Measurements from ENCODE around the gene GPN2. TPM values are rescaled to one million over a fixed set of nuclear protein-coding genes. Genes with fewer than 3 reads are reported as not detected.
"Not testable (repeated sequence)": the region's sequence is repeated elsewhere in the genome, so short reads cannot be mapped to it uniquely, and the experiment has no call there.

Gene GPN2
- total RNA-seq, 2 donors from 2014 or later: 32.6 to 38.5 TPM

GRCh38 chr1:26838474-26839338, 51.4 kb downstream of the GPN2 start:
- H3K9me3 Mint-ChIP-seq: no peaks in the 10 kb centered on the region
- no peaks in the 10 kb centered on the region for H3K4me1 ChIP-seq (ENCODE audit: control insufficient read depth, insufficient read depth, low read length)

GRCh38 chr1:26837665-26838064, 52.4 kb downstream of the GPN2 start:
- 87 to 94% methylated on average over 4 to 5 of the region's 5 CpGs for WGBS, 2 experiments (ENCODE audit: insufficient coverage in 1 of 2, insufficient read length in 1 of 2)
- not testable (repeated sequence) for H3K9me3 ChIP-seq (ENCODE audit: control insufficient read depth, low read length); H3K27me3 ChIP-seq (ENCODE audit: control insufficient read depth, insufficient read depth, low read length, poor library complexity, severe bottlenecking); H3K4me1 ChIP-seq (ENCODE audit: control insufficient read depth, insufficient read depth, low read length); H3K9ac ChIP-seq (ENCODE audit: extremely low read depth, low read length, poor library complexity, severe bottlenecking); H3K4me1 Mint-ChIP-seq; H3K27me3 Mint-ChIP-seq (ENCODE audit: insufficient read depth); H3K27ac ChIP-seq (ENCODE audit: low read depth, low read length); H3K27ac Mint-ChIP-seq; H3K4me3 Mint-ChIP-seq; H3K4me3 ChIP-seq (ENCODE audit: low read length); H3K9me3 Mint-ChIP-seq; DNase-seq
- peaks cover 68% of the 10 kb centered on the region for H3K36me3 Mint-ChIP-seq (ENCODE audit: low read depth)
- H3K36me3 ChIP-seq (ENCODE audit: control insufficient read depth, insufficient read depth, low read length): peaks cover 62% of the 10 kb centered on the region

More at GRCh38 chr1:26838474-26839338, 51.4 kb downstream of the GPN2 start:
- H3K4me3 ChIP-seq (ENCODE audit: low read length): no peak overlapping the region
- 92 to 93% methylated on average over 4 to 8 of the region's 8 CpGs for WGBS, 2 experiments (ENCODE audit: insufficient coverage in 1 of 2, insufficient read length in 1 of 2)
- no peaks in the 10 kb centered on the region for H3K9me3 ChIP-seq (ENCODE audit: control insufficient read depth, low read length)
- H3K36me3 ChIP-seq (ENCODE audit: control insufficient read depth, insufficient read depth, low read length): peaks cover 58% of the 10 kb centered on the region
- no peak overlapping the region for H3K27ac ChIP-seq (ENCODE audit: low read depth, low read length)
- TF ChIP-seq CTCF (conservative IDR thresholded peaks at IDR 0.05): no peak
- no peak overlapping the region for H3K9ac ChIP-seq (ENCODE audit: extremely low read depth, low read length, poor library complexity, severe bottlenecking)
- no peaks in the 10 kb centered on the region for H3K27me3 ChIP-seq (ENCODE audit: control insufficient read depth, insufficient read depth, low read length, poor library complexity, severe bottlenecking)
- no peak overlapping the region for H3K4me3 Mint-ChIP-seq
- H3K36me3 Mint-ChIP-seq (ENCODE audit: low read depth): peaks cover 65% of the 10 kb centered on the region
- DNase-seq: no peak
- no peak overlapping the region for H3K27ac Mint-ChIP-seq
- H3K4me1 Mint-ChIP-seq: no peaks in the 10 kb centered on the region
- no peaks in the 10 kb centered on the region for H3K27me3 Mint-ChIP-seq (ENCODE audit: insufficient read depth)

GRCh38 chr1:26833432-26834405, 56.4 kb downstream of the GPN2 start:
- no peak overlapping the region for H3K27ac Mint-ChIP-seq
- H3K27me3 Mint-ChIP-seq (ENCODE audit: insufficient read depth): no peaks in the 10 kb centered on the region
- no peak for TF ChIP-seq CTCF (conservative IDR thresholded peaks at IDR 0.05)
- no peaks in the 10 kb centered on the region for H3K9me3 Mint-ChIP-seq
- peaks cover 58% of the 10 kb centered on the region for H3K36me3 ChIP-seq (ENCODE audit: control insufficient read depth, insufficient read depth, low read length)
- no peak overlapping the region for H3K9ac ChIP-seq (ENCODE audit: extremely low read depth, low read length, poor library complexity, severe bottlenecking)
- peaks cover 4% of the 10 kb centered on the region for H3K4me1 ChIP-seq (ENCODE audit: control insufficient read depth, insufficient read depth, low read length)
- H3K4me1 Mint-ChIP-seq: peaks cover 24% of the 10 kb centered on the region
- 86 to 93% methylated on average over 17 to 23 of the region's 23 CpGs for WGBS, 2 experiments (ENCODE audit: insufficient coverage in 1 of 2, insufficient read length in 1 of 2)
- H3K36me3 Mint-ChIP-seq (ENCODE audit: low read depth): peaks cover 56% of the 10 kb centered on the region
- no peaks in the 10 kb centered on the region for H3K9me3 ChIP-seq (ENCODE audit: control insufficient read depth, low read length)
- H3K27ac ChIP-seq (ENCODE audit: low read depth, low read length): no peak overlapping the region
- H3K27me3 ChIP-seq (ENCODE audit: control insufficient read depth, insufficient read depth, low read length, poor library complexity, severe bottlenecking): no peaks in the 10 kb centered on the region
- no peak overlapping the region for H3K4me3 ChIP-seq (ENCODE audit: low read length)
- no peak overlapping the region for H3K4me3 Mint-ChIP-seq
- DNase-seq: no peak
